ENCODE data around the gene EFS. TPM values are rescaled to one million over a fixed set of nuclear protein-coding genes. Genes with fewer than 3 reads are reported as not detected.

Gene EFS
- total RNA-seq, 1 experiment from 2014 or later = not detected

GRCh38 chr14:23375527-23376251, 10.7 kb upstream of the EFS start:
- H3K4me1 ChIP-seq (ENCODE audit: control insufficient read depth, insufficient read depth, low read length) = no peaks in the 10 kb centered on the region
- no peak for ATAC-seq
- in situ Hi-C loops (cut with HindIII; ENCODE audit: low pct_unique_long_range_greater_than_20kb, low sequenced_read_pairs) (no loop called here), intact Hi-C loops (cut with micrococcal nuclease; ENCODE audit: unreplicated experiment) (no loop called here)
- BruUV-seq (replicated peaks) = no TSS peak
- H3K36me3 ChIP-seq (ENCODE audit: control insufficient read depth, insufficient read depth, low read length) = no peaks in the 10 kb centered on the region
- no peak overlapping the region for H3K27ac ChIP-seq (ENCODE audit: low read length)
- CTCF ChIA-PET = no interaction called here
- DNase-seq (ENCODE audit: low read depth, low spot score) = no peak
- POLR2A ChIA-PET = no interaction called here
- H3K9me3 ChIP-seq (ENCODE audit: control insufficient read depth, insufficient read depth, low read depth, low read length) = no peaks in the 10 kb centered on the region
- no peak overlapping the region for H3K4me3 ChIP-seq (ENCODE audit: low read depth in 2 of 2, low read length in 2 of 2)
- TF ChIP-seq TCF7L2 (IDR thresholded peaks at IDR 0.05; ENCODE audit: low read depth, low read length) (no peak), SIN3A (IDR thresholded peaks at IDR 0.05; ENCODE audit: borderline replicate concordance, insufficient read depth, low read depth, low read length) (no peak), REST (IDR thresholded peaks at IDR 0.05; ENCODE audit: insufficient read depth in 1 of 2, low read depth in 2 of 2, low read length in 1 of 2) (no peak), POLR2AphosphoS5 (IDR thresholded peaks at IDR 0.05; ENCODE audit: low read depth, low read length) (no peak), CTCF (IDR thresholded peaks at IDR 0.05) (no peak)
- no peaks in the 10 kb centered on the region for H3K27me3 ChIP-seq (ENCODE audit: control insufficient read depth, insufficient read depth, low read length)

- Histone ChIP-seq H3K4me3 (ENCODE audit: low read depth in 2 of 2, low read length in 2 of 2) (no peak overlapping the region), H3K4me1 (ENCODE audit: control insufficient read depth, insufficient read depth, low read length) (no peaks in the 10 kb centered on the region), H3K9me3 (ENCODE audit: control insufficient read depth, insufficient read depth, low read depth, low read length) (no peaks in the 10 kb centered on the region), H3K27me3 (ENCODE audit: control insufficient read depth, insufficient read depth, low read length) (no peaks in the 10 kb centered on the region), H3K36me3 (ENCODE audit: control insufficient read depth, insufficient read depth, low read length) (no peaks in the 10 kb centered on the region), H3K27ac (ENCODE audit: low read length) (no peak overlapping the region)
- CTCF ChIA-PET = interaction anchor here (0.7 kb wide), 1 partner anchor 240 kb away, joined by 3 read pairs; no protein-coding TSS in a partner anchor
- BruUV-seq (replicated peaks) = no TSS peak
- POLR2A ChIA-PET = no interaction called here
- DNase-seq (ENCODE audit: low read depth, low spot score) (no peak), ATAC-seq (no peak)
- intact Hi-C loops (cut with micrococcal nuclease; ENCODE audit: unreplicated experiment) = no loop called here
- no peak for TF ChIP-seq TCF7L2 (IDR thresholded peaks at IDR 0.05; ENCODE audit: low read depth, low read length)
- no peak for TF ChIP-seq REST (IDR thresholded peaks at IDR 0.05; ENCODE audit: insufficient read depth in 1 of 2, low read depth in 2 of 2, low read length in 1 of 2)
- TF ChIP-seq POLR2AphosphoS5 (IDR thresholded peaks at IDR 0.05; ENCODE audit: low read depth, low read length) = no peak
- no peak for TF ChIP-seq CTCF (IDR thresholded peaks at IDR 0.05)
- no peak for TF ChIP-seq SIN3A (IDR thresholded peaks at IDR 0.05; ENCODE audit: borderline replicate concordance, insufficient read depth, low read depth, low read length)
- in situ Hi-C loops (cut with HindIII; ENCODE audit: low pct_unique_long_range_greater_than_20kb, low sequenced_read_pairs) = no loop called here
Measured at GRCh38 chr14:23373041-23373440, 8.1 kb upstream of the EFS start.

Data from Panc1 (cell line).